Measurements from ENCODE around the gene ALOX12.
"Not testable (repeated sequence)": the region's sequence is repeated elsewhere in the genome, so short reads cannot be mapped to it uniquely, and the experiment has no call there.

Gene ALOX12

DNA sequence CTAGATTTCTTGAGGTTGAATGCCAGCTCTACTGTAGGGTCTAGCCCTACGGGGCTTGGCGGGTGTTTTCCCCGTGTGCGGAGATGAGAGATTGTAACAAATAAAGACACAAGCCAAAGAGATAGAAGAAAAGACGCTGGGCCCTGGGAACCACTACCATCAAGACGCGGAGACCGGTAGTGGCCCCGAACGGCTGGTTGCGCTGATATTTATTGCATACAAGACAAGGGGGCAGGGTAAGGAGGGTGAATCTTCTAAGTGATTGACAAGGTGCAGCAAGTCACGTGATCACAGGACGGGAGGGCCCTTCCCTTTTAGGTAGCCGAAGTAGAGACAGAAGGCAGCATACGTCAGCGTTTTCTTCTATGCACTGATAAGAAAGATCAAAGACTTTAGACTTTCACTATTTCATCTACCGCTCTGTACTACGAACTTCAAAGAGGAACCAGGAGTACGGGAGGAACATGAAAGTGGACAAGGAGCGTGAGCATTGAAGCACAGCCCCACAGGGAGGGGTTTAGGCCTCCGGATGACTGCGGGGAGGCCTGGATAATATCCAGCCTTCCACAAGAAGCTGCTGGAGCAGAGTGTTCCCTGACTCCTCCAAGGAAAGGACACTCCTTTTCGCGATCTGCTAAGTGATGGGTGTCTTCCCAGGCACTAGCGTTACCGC, 51.0 kb downstream of the ALOX12 start:
- peak; percentile 55 for DNase-seq

DNA sequence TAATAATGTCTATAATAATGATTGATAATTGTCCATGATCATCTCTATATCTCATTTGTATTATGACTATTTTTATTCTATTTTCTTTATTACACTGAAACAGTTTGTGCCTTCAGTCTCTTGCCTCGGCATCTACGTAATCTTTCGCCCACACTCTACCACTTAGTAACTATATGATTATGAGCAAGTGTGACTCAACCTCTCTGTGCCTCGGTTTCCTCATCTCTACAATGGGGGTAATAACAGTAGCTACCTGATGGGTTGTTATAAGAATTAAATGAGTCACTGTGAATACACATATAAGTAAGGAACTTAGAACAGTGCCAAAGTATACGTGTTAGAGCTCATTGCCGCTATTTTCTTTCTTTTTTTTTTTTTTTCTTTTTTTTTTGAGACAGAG, 51.7 kb downstream of the ALOX12 start:
- DNase-seq = no peak

DNA sequence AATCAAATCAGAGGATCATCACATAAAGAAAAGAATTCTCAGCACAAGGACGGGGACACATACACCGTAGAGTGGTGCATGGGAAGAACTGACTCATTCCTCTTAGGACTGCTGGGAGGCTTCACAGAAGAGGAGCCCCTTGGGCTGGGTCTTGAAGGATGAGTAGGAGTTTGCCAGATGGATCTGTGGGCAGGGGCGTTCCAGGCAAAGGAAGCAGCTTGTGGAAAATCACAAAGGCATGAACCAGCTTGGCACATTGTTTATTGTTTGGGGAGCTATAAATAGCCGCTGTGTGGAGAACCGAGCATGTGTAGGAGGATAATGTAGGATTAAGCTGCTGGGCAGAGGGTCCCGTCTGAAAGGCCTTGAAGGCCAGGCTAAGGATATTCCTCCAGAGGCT, 53.1 kb downstream of the ALOX12 start:
- DNase-seq = no peak

DNA sequence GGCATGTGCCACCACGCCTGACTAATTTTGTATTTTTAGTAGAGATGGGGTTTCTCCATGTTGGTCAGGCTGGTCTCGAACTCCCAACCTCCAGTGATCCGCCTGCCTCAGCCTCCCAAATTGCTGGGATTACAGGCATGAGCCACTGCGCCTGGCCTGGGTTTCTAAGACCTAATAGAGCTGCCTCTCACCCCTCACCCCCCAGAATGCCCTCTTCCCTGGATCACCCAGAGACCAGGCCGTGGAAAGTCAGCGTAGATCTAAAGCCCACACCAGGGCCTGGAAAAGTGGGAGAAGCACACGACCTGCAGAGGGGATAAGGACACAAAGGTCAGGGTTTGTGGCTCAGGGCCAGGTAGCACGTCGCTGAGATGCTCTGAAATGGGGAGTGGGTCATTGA, 54.7 kb downstream of the ALOX12 start:
- DNase-seq = not testable (repeated sequence)

DNA sequence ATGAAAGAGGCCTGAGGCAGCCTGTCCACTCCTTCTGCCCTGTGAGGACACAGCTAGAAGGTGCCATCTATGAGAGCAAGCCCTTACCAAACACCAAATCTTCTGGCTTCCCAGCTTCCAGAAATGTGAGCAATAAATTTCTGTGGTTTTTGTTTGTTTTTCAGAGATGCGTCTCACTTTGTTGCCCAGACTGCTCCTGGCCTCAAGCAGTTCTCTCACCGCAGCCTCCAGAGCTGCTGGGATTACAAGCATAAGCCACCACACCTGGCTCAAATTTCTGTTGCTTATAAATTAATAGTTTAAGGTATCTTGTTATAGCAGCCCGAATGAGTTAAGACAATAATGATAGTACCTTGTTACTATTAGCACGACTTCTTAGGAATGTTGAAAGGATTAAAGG, 60.5 kb downstream of the ALOX12 start:
- DNase-seq = no peak

DNA sequence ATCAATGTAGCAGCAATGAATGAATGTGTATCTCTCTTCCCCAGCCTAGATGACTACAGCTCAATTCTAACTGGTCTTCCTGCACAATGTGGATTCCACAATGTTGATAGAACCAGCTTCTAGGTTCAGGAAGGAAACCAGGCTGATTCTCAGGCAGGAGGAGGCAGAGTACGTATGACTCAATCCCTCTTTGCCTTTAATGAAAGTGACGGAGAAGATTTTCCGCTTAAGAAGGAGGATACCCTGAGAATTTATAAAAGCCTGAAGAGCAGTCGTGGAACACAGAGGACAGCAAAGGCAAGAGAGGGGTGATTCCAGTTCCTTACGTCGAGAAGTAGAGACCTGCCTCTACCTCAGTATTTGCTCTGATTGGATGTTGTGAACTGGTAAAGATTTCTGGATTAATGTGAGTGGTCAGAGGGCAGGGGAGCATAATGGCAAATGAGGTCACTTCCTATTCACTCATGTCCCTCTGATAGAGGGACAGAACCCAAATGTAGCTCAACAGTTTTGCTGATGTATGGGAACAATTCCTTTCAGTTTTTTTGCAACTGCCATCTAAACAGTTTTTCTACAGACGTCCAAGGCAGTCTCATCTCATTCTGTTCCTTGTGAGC, 63.1 kb downstream of the ALOX12 start:
- no peak for DNase-seq
